22Rv1 (cell line): ENCODE data around the gene SMTN.

Experiments
- ZFX ChIP-seq: fragments of 450-650 bp; IDR thresholded peaks from 2 replicates; pipeline ENCODE4 v1.6.1; 2017; ENCODE audit warnings: antibody characterized with exemption, borderline replicate concordance
- TF ChIP-seq, protein P1 (sequence below): fragments of 450-650 bp; IDR thresholded peaks from 2 replicates; pipeline ENCODE4 v1.5.1; 2017; ENCODE audit warnings: mild to moderate bottlenecking

DNA sequence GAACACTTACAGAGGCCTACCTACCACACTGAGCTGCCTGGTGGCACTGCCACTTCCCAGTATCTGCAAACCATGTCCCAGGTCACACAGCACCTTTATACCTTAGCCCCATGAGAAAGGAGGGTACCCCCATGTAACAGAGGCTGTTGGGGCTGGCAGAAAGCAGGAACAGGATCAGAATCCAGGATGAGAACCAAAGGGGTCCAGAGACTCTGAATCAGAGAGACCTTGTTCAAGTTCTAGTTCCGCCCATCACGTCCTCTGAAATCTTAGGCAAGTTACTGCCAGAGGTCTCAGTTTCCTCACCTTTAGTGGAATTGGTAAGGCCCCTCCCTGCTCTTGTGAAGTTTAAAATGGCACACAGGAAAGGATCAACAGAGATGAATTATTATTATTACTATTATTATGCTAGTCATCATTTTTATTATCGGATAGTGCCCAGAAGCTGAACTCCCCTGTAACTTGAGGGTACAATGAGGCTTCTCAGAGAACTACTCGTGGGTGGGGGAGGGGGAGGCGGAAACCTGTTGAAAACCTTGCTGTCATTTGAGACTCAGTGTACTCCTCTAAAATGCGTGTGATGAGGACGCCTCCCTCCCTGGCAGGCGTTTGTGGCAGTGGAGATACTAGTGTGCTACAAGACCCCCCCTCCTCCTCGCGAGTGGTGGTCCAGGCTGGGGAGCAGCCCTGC lies 17.0 kb downstream of the SMTN start:
- TF ChIP-seq, protein P1, sequence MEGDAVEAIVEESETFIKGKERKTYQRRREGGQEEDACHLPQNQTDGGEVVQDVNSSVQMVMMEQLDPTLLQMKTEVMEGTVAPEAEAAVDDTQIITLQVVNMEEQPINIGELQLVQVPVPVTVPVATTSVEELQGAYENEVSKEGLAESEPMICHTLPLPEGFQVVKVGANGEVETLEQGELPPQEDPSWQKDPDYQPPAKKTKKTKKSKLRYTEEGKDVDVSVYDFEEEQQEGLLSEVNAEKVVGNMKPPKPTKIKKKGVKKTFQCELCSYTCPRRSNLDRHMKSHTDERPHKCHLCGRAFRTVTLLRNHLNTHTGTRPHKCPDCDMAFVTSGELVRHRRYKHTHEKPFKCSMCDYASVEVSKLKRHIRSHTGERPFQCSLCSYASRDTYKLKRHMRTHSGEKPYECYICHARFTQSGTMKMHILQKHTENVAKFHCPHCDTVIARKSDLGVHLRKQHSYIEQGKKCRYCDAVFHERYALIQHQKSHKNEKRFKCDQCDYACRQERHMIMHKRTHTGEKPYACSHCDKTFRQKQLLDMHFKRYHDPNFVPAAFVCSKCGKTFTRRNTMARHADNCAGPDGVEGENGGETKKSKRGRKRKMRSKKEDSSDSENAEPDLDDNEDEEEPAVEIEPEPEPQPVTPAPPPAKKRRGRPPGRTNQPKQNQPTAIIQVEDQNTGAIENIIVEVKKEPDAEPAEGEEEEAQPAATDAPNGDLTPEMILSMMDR, result no peak
- TF ChIP-seq ZFX, result no peak
